Caco-2 (cell line): ENCODE measurements around the gene RAB3C. TPM values are rescaled to one million over a fixed set of nuclear protein-coding genes. Genes with fewer than 3 reads are reported as not detected.

Experiments
- BruUV-seq: library from RNA; stranded (reverse); fragments of 400-500 nt; replicated peaks from 2 replicates; lab custom pipeline; 2021; lab: Mats Ljungman, UMichigan
- CTCF ChIA-PET: fragments of 300-600 bp; sonication (Branson Sonifier 250); formaldehyde crosslinking; loops from one replicate; lab custom pipeline; 2022; ENCODE audit warnings: antibody characterized with exemption; lab: Charles Lee
- POLR2A ChIA-PET: fragments of 300-600 bp; sonication (Branson Sonifier 250); formaldehyde crosslinking; loops from one replicate; lab custom pipeline; 2022; ENCODE audit warnings: antibody characterized with exemption; lab: Charles Lee
- DNase-seq, 2 experiments: peaks; one replicate each; pipeline versions ENCODE4 v3.0.0 to v3.0.0-alpha.2; 2020 to 2022
- H3K27me3 ChIP-seq: replicated peaks from 2 replicates; pipeline ENCODE4 v1.6.0; 2011; ENCODE audit warnings: low read length; ENCODE audit not compliant: control insufficient read depth, insufficient read depth
- H3K36me3 ChIP-seq: 2 replicates; pipeline ENCODE4 v1.5.1; 2011; ENCODE audit warnings: low read length; ENCODE audit not compliant: control insufficient read depth, insufficient read depth
- H3K4me1 ChIP-seq: fragments of 250-450 bp; sonication (Bioruptor Pico); 2 replicates; pipeline ENCODE4 v1.5.1; 2020; ENCODE audit warnings: mild to moderate bottlenecking
- H3K4me3 ChIP-seq: 2 replicates; pipeline ENCODE4 v1.5.1; 2011; ENCODE audit warnings: low read depth, mild to moderate bottlenecking, control low read depth, low read length
- H3K9me3 ChIP-seq: fragments of 250-450 bp; sonication (Bioruptor Pico); 2 replicates; pipeline ENCODE4 v1.5.1; 2020; ENCODE audit warnings: mild to moderate bottlenecking, moderate library complexity
- H3K27ac Mint-ChIP-seq: one replicate; pipeline ENCODE4 v1.8.0; 2022; ENCODE audit warnings: mixed read lengths; ENCODE audit not compliant: unreplicated experiment
- H3K27me3 Mint-ChIP-seq: one replicate; pipeline ENCODE4 v1.8.0; 2022; ENCODE audit warnings: mixed read lengths; ENCODE audit not compliant: insufficient read depth, unreplicated experiment
- H3K36me3 Mint-ChIP-seq: one replicate; pipeline ENCODE4 v1.8.0; 2022; ENCODE audit warnings: mild to moderate bottlenecking, mixed read lengths; ENCODE audit not compliant: insufficient read depth, unreplicated experiment
- H3K4me1 Mint-ChIP-seq: one replicate; pipeline ENCODE4 v1.8.0; 2022; ENCODE audit warnings: low read depth, mixed read lengths; ENCODE audit not compliant: unreplicated experiment
- H3K4me3 Mint-ChIP-seq: one replicate; pipeline ENCODE4 v1.8.0; 2022; ENCODE audit warnings: mild to moderate bottlenecking, moderate library complexity, mixed read lengths; ENCODE audit not compliant: unreplicated experiment
- H3K9me3 Mint-ChIP-seq: one replicate; pipeline ENCODE4 v1.8.0; 2022; ENCODE audit warnings: mixed read lengths; ENCODE audit not compliant: unreplicated experiment
- intact Hi-C: fragments of 100-400 bp; cut with micrococcal nuclease; formaldehyde crosslinking; loops from one replicate; pipeline ENCODE4 v1.10.0; 2022; ENCODE audit not compliant: unreplicated experiment
- total RNA-seq: library from RNA; stranded (reverse); gene quantifications from 2 replicates; pipeline ENCODE4 v1.2.3, GENCODE V29; 2022
- TF ChIP-seq, protein P1 (sequence below), 2 experiments: fragments of 200-600 bp in 1 of 2; IDR thresholded peaks; 1 replicate in 1 of 2; 2 replicates in 1 of 2; pipeline versions ENCODE4 v1.5.1 to v1.8.0; 2011 to 2022; ENCODE audit warnings: antibody characterized with exemption in 1 of 2, control low read depth in 1 of 2, inconsistent platforms in 1 of 2, low read depth in 1 of 2, low read length in 1 of 2, mild to moderate bottlenecking in 1 of 2, moderate library complexity in 1 of 2; ENCODE audit not compliant: insufficient read depth in 1 of 2, severe bottlenecking in 1 of 2, unreplicated experiment in 1 of 2

Gene RAB3C
- total RNA-seq, 1 experiment from 2014 or later = not detected

DNA sequence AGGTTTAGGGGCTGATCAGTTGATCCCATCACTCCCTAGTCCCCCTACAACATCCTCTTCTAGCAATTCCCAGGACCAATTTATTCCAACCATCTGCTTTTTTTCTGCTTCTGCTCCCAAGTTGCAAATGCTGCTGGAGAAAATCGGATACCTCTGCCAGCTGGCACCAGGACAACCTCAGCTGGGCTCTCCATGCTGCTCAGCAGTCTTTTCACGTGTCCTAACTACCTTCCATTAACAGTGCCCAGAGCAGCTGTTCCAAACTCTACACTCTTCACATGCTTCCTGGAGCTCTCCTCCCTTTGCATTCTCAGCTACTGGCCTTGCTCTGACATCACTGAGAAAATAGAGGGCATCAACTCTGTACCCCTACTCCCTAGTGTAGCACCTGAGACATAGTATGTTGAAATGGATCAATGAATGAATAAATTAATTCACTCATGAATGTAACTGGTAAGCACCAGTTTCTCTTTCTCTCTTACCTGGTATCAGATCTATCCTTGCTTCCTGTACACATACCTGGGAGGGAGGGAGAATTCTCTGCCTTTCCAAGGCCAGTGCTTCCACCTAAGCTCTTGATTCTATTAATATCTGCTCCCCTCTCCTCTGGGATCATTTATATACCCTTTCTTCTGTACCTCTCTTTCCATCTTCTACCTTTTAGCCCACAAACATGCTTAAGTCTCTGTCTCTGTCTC, 191.0 kb downstream of the RAB3C start:
- H3K36me3 Mint-ChIP-seq = no peaks in the 10 kb centered on the region
- Histone ChIP-seq H3K27me3 (no peaks in the 10 kb centered on the region; the same call in 1 of the 2 replicates), H3K36me3 (no peaks in the 10 kb centered on the region), H3K9me3 (no peaks in the 10 kb centered on the region), H3K4me1 (peaks cover 3% of the 10 kb centered on the region; the same call in 1 of the 2 replicates), H3K4me3 (no peak overlapping the region)
- BruUV-seq = no TSS peak
- no peak overlapping the region for H3K27ac Mint-ChIP-seq
- ChIA-PET CTCF (no interaction called here), POLR2A (no interaction called here)
- no peaks in the 10 kb centered on the region for H3K9me3 Mint-ChIP-seq
- intact Hi-C loops = no loop called here
- peaks cover 6% of the 10 kb centered on the region for H3K4me1 Mint-ChIP-seq
- no peak overlapping the region for H3K4me3 Mint-ChIP-seq
- no peak for DNase-seq
- TF ChIP-seq, protein P1, sequence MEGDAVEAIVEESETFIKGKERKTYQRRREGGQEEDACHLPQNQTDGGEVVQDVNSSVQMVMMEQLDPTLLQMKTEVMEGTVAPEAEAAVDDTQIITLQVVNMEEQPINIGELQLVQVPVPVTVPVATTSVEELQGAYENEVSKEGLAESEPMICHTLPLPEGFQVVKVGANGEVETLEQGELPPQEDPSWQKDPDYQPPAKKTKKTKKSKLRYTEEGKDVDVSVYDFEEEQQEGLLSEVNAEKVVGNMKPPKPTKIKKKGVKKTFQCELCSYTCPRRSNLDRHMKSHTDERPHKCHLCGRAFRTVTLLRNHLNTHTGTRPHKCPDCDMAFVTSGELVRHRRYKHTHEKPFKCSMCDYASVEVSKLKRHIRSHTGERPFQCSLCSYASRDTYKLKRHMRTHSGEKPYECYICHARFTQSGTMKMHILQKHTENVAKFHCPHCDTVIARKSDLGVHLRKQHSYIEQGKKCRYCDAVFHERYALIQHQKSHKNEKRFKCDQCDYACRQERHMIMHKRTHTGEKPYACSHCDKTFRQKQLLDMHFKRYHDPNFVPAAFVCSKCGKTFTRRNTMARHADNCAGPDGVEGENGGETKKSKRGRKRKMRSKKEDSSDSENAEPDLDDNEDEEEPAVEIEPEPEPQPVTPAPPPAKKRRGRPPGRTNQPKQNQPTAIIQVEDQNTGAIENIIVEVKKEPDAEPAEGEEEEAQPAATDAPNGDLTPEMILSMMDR (IDR thresholded peaks at IDR 0.05; ENCODE audit: insufficient read depth in 1 of 2, low read depth in 1 of 2, low read length in 1 of 2, severe bottlenecking in 1 of 2, unreplicated experiment in 1 of 2) = no peak
- H3K27me3 Mint-ChIP-seq = no peaks in the 10 kb centered on the region

DNA sequence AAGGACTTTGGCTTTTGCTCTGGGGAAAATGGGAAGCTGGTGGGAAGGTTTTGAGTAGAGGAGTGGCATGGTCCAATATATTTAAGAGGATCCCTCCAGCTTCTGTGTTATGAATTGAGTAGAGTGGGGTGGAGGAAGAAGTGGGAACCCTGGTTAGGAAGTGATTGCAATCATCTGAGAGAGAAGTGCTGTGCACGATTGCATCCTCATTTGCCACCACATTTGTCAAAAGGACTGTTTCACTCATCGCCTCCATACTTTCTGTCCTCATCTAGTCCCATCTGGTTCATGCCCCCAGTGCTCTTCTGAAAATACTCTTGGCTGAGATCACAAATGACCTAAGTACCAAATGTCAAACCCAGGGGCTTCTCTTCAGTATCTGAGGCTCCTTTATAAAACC, 192.1 kb downstream of the RAB3C start:
- no peak overlapping the region for H3K27ac Mint-ChIP-seq
- no peak overlapping the region for H3K4me3 Mint-ChIP-seq
- H3K4me1 ChIP-seq = peaks cover 3% of the 10 kb centered on the region; the same call in 1 of the 2 replicates
- H3K27me3 ChIP-seq = no peaks in the 10 kb centered on the region; the same call in 1 of the 2 replicates
- ChIA-PET POLR2A (no interaction called here), CTCF (no interaction called here)
- no peaks in the 10 kb centered on the region for H3K9me3 ChIP-seq
- TF ChIP-seq, protein P1 (IDR thresholded peaks at IDR 0.05; ENCODE audit: insufficient read depth in 1 of 2, low read depth in 1 of 2, low read length in 1 of 2, severe bottlenecking in 1 of 2, unreplicated experiment in 1 of 2) = no peak
- H3K9me3 Mint-ChIP-seq = no peaks in the 10 kb centered on the region
- no peaks in the 10 kb centered on the region for H3K36me3 Mint-ChIP-seq
- BruUV-seq = no TSS peak
- peaks cover 6% of the 10 kb centered on the region for H3K4me1 Mint-ChIP-seq
- DNase-seq = no peak
- H3K36me3 ChIP-seq = no peaks in the 10 kb centered on the region
- no peaks in the 10 kb centered on the region for H3K27me3 Mint-ChIP-seq
- intact Hi-C loops = no loop called here
- no peak overlapping the region for H3K4me3 ChIP-seq

DNA sequence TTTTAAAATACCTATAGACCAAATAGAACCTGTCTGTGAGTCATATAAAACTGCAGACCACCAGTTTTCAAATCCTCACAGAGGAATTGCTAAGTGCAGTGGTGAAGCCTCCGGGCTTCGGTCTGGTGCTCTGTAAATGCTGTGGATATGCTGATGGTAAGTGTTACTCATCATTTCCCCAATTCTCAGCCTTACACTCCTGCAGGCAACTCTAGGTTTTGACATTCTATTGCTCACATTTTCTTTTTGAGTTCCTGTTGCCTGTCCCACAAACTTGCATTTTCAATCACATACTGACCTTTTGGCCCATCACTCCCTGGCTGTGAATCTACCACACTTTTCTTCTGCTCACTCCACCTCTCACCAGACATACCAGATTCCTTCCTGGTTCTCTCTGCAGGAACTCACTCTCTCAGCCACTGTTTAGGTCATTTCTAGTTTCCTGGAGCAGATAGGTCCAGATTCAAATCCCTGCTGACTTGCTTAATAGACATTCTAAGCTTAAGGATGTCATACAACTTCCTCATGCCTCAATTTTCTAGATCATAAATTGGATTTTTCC, 192.9 kb downstream of the RAB3C start:
- H3K9me3 ChIP-seq = no peaks in the 10 kb centered on the region
- H3K36me3 Mint-ChIP-seq = no peaks in the 10 kb centered on the region
- no peak overlapping the region for H3K4me3 ChIP-seq
- BruUV-seq = no TSS peak
- peaks cover 6% of the 10 kb centered on the region for H3K4me1 Mint-ChIP-seq
- H3K27ac Mint-ChIP-seq = no peak overlapping the region
- peaks cover 3% of the 10 kb centered on the region; the same call in 1 of the 2 replicates for H3K4me1 ChIP-seq
- H3K27me3 Mint-ChIP-seq = no peaks in the 10 kb centered on the region
- ChIA-PET CTCF (no interaction called here), POLR2A (no interaction called here)
- H3K27me3 ChIP-seq = no peaks in the 10 kb centered on the region; the same call in 1 of the 2 replicates
- no peak for DNase-seq
- intact Hi-C loops = no loop called here
- H3K4me3 Mint-ChIP-seq = no peak overlapping the region
- no peaks in the 10 kb centered on the region for H3K36me3 ChIP-seq
- TF ChIP-seq, protein P1 (IDR thresholded peaks at IDR 0.05; ENCODE audit: insufficient read depth in 1 of 2, low read depth in 1 of 2, low read length in 1 of 2, severe bottlenecking in 1 of 2, unreplicated experiment in 1 of 2) = no peak
- H3K9me3 Mint-ChIP-seq = no peaks in the 10 kb centered on the region
